Fibroblast of lung (primary cell): ENCODE results near the gene CYB561D2.

ENCODE experiments used
- CTCF ChIP-seq, 2 donors: IDR thresholded peaks in 1 of 2; conservative IDR thresholded peaks in 1 of 2; 1 replicate in 1 of 2; 2 replicates in 1 of 2; pipeline ENCODE4 v1.5.1; 2011 to 2012; ENCODE audit warnings: low read length in 2 of 2, control low read depth in 1 of 2, inconsistent platforms in 1 of 2, low read depth in 1 of 2, mild to moderate bottlenecking in 1 of 2
- EZH2 ChIP-seq: IDR thresholded peaks from 2 replicates; pipeline ENCODE4 v1.5.1; 2012; ENCODE audit warnings: low read length, control low read depth, mild to moderate bottlenecking; ENCODE audit errors: missing control alignments

GRCh38 chr3:50318163-50318562 lies 32.5 kb upstream of the CYB561D2 start:
- TF ChIP-seq EZH2 (no peak), CTCF (conservative IDR thresholded peaks at IDR 0.05 in 1 of 2, IDR thresholded peaks at IDR 0.05 in 1 of 2; ENCODE audit: low read depth in 1 of 2, low read length in 2 of 2) (no peak)
